GM18502 (cell line): Measurements from ENCODE around the gene PLCB1.

Experiments
- ATAC-seq: cut with Tn5 transposase; IDR thresholded peaks from one replicate; pipeline ENCODE4 v1.9.1; 2021; ENCODE audit warnings: mild to moderate bottlenecking; ENCODE audit not compliant: unreplicated experiment, poor library complexity

Gene PLCB1

DNA sequence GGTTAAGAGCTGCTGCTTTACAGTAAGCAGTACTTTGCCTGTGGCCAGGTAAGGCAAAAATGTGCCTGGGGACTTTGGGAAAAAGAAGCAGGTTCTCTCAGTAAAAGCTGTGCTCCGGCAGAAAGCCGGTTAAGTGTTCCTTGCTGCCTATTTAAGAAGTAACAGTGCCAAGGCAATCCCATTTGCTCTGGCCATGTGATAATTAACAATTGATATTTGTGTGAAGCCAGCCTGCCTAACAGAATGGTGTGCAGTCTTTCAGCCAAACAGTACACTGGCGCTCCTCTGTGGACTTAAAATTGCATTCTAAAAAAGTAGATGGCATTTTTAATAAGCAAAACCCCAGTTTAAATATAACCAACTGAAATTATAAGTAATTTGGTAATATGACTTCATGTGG is 430.3 kb downstream of the PLCB1 start:
- no peak for ATAC-seq

DNA sequence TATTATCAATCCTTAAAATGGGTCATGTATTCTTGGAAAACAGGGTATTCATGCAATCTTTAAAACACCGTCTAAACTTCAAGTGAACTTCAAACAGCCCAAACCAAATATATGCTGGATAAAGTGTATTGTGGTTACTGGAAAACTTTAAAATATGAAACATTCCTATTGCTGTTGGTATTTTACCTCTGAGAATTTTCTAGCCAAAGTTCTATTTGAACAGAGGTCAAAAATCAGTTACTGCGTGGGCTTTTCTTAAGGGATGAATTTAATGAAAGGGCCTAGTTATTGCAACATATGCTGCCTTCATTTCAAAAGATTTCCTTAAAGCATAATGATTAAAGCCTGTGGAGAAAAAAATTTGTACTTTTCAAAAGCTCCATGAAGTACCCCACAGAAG is 436.0 kb downstream of the PLCB1 start:
- ATAC-seq = no peak

DNA sequence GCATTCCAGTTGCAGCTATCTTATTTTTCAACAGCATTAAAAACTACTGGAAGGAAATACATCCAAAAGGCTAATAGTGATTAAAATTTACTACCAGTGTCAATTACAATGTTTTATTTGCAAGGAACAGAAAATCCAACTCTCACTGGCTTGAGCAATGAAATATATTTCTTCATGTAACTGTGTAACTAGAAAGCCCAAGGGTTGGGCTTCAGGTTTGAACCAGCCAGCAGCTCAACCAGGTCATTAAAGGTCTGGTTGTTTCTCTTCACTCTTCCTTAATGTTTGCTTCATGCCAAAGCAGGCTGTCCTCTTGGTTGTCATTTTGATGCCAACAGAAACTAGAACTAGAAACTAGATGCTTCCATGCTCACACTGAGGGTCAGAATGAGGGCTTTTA is 437.7 kb downstream of the PLCB1 start:
- ATAC-seq = no peak

DNA sequence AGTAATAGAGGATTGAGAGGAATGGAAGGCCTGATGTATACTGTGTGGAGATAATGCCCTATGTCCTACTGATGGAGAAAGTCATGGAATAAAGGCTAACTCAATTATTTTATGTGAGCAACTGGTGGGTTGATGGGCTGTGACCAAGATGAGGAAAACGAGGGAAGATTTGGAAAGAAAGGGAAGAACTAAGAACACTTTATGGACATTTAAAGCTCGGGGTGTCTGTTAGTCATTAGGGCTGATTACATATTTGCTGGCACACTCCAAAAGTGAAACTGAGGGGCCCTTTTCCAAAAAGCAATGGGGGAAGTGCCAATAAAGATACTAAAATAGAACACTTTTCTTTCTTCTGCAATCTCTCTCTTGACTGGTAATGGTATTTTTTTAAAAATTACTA is 439.5 kb downstream of the PLCB1 start:
- no peak for ATAC-seq

DNA sequence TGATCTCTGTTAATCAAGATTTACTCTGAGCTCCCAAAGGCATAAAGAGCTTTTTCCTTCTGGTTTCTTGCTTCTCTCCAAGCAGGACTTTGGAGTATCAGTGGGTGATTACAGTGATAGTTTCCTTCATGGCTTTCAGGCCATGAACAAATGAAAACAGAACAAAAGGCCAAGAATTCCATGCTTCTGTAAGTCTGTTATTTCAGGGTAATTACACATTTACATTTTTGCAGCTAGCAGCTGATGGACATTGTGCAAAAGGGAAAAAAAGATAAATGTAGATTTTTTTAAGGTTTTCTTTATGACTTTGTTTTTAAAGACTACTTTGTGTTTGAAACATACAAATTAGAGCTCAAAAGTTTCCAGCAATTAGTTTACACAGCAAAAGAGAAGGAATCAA is 441.6 kb downstream of the PLCB1 start:
- no peak for ATAC-seq

DNA sequence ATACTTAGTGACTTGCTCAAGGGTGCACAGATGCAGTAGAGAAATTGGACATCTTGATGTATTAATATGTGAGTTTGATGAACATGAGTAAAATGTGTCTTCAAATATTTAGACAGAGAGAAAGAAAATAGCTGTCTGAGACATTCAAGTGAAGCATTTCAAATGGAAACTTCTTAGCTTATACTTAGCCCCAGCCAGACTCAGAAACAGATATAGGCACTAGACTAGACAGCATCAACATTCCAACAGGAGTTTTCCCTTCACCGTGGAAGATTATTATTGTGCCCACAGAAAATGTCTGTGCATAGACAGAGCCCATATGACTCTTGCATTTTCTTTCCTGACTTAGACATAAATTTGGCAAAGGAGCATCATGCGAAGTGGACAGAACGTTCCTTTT is 443.0 kb downstream of the PLCB1 start:
- no peak for ATAC-seq

DNA sequence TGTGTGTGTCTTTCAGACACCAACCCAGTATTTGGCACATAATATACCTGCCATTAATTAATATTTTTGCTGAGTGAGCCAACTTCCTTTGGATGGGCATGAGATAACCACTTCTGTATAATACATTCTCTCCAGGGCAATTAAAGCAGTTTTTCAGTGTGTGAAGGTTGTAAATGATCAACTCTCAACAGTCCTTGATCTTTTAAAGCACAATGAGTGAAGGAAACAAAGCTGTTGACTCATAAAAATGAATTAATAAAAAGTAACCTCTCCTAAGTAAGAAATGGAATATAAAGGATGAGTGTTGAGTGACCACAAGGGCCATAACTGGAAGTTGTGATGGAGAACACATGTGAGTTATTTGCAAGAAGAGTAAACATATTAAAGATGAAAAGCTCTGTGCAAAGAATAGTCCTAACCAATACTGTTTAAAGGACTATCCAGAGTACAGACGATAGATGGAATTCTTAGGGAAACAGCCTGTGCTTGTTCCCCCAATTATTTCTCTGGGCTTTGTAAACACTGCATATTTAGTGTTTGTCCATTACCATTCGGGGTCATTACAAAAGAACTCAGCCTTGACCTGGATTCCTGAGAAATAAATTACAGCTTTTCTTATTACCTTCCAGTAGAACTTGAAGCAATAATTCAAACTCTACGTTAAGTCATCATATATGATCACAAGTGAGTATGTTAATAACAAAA is 446.2 kb downstream of the PLCB1 start:
- ATAC-seq = no peak

DNA sequence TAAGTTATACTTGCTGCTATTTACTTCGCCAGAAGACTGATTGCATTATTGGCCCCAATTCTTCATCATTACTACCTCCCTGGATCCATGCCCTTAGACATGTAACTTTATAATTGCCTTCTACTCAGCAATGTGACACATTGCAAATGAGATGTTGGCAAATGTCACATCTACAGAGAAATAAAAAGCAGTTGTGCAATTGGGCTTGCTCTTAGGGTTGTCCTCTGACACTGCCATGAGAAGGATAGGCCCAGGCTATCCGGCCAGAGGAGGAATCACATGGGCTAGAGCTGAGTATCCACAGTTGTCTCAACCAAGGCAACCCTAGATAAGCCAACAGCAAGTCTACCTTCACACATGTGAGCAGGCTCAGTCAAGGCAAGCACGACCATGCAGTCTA is 447.0 kb downstream of the PLCB1 start:
- ATAC-seq = no peak

DNA sequence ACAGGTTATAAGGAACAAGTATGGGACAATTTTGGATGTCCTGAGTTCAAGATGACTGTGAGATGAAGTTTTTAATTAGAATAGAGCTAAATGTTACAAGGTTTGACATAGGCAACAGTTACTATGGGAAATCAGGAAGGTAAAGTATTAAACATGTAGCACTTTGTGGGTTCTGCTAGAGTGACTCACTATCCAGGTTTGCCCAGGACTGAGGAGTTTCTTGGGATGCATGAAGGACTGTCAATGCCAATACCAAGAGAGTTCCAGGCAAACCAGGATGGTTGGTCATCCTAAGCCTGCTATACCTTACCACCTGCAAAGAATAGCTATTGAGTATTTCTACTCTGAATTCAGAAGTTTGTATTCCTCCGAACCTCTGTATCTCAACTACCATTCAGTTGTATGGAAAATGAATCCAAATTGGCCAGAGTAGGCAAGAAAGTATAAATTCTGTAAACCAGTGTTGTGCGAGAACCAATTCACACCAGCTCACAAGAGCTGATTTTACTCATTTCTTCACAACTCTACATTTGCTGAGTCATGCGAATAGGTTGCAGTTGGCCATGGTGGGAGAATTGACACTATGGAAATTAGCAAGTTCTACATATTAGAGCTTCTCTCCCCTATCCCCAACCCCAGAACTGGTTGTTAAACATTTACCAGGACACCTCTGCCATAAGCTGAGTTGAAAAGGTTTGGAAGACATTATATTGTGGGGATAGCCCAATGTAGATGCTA is 449.5 kb downstream of the PLCB1 start:
- no peak for ATAC-seq

DNA sequence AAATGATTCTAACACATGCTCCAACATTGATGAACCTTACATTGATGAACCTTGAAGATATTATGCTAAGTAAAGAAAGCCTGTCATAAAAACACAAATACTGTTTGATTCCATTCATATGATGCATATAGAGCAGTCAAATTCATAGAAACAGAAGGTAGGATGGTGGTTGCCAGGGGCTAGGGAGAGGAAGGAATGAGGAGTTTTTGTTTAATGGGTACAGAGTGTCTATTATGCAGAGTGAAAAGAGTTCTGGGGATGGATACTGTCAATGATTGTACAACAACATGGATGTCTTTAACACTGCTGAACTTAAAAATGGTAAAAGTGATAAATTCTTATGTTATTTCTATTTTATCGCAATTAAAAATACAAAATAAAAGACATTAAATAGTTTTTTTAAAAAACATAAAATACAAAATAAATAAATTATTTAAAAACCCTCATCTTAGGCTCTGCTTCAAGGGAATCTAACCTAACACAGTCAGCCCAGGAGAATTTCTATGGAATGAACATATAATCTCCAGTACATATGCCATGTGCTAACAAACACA is 451.0 kb downstream of the PLCB1 start:
- no peak for ATAC-seq

DNA sequence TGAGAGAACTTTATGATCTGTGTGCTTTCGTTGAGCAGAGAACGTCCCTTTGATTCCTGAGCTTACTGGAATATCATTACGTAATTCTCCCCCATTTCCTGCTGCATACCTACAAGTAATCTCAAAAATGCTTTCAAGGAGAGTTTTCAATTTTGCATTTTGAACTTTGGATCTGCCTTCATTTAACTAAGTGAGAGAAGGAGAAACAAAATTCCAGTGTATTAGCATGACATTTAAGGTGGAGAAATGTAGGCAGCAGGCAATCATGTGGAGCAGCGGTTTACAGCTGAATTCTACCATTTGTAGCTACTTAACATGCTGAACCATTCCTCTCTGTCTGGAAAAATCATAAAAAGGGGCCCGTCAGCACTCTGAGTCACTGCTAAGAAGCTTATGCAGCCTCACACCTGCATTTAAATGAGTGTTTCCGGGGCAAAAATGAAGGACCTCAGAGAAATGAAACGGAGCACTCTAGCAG is 451.5 kb downstream of the PLCB1 start:
- ATAC-seq = no peak

DNA sequence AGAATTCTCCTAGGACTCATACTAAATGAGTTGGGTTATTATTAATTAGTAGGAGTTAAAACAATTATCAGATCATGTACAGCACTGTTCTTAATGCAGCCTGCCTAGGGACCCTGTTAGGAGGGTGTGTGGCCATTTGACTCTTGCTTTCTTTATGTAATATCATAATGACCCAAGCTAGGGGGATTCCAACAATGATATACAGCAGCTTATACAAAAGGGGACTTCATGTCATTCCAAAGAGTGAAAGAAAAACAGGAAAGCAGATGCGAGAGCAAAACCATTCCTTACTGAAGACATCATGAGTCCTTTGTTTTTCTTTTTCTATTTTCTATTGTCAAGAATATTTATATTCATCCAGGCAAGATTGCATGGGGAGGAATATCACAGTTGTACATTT is 455.2 kb downstream of the PLCB1 start:
- ATAC-seq = no peak

DNA sequence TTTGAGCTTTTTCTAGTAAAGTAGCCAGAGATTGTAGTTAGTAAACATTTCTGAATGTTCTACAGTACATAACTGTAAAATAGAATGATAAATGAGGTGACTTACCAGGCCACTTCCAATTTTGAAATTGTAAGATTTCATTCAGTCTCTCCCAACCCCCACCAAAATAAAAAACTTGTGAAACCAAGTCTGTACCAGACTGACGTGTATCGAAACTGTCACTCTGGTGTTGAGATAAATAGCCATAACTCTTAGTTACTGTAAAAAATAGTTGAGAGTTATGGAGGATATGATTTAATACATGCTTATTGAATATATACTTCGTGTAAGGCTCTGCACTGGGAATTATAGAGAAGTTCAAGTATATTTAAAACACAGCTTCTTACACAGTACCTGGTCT is 455.7 kb downstream of the PLCB1 start:
- peak; percentile 75 for ATAC-seq

DNA sequence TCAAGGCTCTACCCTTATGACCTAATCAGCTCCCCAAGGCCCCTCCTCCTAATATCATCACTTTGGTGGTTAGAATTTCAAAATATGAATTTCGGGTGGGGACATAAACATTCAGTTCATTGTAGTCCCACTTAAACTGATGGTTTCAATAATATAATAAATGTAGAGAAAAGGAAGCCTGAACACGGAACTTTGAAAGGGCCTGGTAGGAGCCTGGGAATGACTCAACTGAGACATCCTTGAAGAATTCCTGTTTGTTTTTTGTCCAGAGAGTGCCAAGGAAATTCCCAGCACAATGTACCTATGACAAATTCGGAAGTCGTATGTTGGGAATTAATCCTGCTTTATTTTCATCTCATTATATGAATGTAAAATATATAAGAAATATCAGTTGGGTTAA is 457.9 kb downstream of the PLCB1 start:
- no peak for ATAC-seq

DNA sequence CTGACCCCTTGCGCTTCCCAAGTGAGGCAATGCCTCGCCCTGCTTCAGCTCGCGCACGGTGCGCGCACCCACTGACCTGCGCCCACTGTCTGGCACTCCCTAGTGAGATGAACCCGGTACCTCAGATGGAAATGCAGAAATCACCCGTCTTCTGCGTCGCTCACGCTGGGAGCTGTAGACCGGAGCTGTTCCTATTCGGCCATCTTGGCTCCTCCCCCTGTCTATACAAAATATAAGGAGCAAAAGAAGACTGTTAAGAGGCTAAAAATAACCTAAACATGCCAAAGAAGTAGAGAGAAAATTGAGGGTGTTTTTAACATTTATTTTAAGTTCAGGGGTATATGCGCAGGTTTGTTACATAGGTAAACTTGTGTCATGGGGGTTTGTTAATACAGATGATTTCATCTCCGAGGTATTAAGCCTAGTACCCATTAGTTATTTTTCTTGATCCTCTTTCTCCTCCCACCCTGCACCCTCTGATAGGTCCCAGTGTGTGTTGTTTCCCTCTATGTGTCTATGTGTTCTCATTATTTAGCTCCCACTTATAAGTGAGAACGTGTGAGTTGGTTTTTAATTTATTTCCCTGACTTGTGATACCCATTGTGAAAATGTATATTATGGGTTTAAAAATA is 469.0 kb downstream of the PLCB1 start:
- peak; percentile 16 for ATAC-seq

DNA sequence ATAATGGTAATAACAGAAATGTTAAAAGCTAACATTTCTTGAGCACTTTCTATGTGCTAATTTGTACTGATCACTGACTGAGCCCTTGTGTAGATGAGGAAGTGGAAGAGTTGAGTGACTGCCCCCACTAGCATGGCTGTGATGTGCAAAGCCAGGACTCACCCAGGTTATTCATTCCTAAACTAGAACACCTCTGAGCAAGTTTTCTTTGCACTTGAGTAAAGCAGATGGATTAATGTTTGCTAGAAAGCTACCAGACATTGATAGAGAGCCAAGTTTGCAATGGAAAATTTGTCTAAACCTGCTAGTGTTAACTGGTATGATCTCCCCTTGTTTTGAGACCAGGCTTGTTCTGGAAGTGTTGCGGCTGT is 469.5 kb downstream of the PLCB1 start:
- ATAC-seq = peak; percentile 93

DNA sequence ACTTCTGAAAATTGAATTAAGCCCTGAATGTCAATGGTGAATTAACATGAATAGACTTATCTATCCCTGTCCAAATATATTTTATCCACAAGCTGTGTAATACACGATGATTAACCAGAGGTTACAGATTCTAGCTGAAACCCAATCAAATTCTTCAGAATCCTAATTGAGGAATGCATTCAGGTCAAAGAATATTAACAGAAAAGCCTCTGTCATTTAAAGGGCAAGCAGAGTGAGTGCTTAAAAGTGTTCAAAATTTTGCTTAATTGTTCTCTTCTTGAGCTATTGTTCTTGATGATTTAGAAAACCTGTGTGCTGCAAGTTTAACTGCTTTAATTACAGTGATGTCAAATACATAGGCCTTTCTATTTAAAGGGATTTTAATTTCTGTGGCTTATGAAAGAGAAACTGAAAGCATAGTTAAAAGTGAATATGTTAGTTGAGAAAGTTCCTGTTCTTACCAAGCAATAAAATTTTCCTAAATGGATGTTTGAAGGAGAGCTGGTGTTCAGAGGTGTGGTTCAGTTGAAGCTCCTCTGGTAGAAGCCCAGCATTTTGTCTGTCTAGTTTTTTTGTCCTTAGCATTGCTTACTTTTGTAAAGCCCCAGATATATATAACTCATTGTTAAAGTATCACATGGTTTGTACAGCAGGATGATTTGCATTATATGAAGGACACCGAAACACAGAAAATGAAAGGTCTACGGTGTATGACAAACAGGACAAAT is 470.5 kb downstream of the PLCB1 start:
- peak; percentile 86 for ATAC-seq

DNA sequence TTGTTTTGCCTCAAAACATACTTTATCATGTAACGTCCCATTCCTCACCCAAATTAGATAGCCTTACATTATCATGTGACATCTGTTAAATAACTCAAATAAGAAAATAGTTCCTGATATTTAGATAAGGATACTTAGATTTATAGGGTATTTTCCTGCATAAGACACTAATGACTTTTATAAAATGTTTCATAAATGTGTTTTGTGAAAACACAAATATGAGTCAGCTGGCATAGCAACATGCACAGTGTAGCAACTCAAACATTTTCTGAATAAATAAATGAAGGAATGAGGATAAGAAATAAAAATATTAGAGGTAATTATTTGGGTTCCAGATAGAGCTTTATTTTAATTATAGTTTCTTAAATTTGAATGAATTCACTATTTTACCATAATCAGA is 476.4 kb downstream of the PLCB1 start:
- ATAC-seq = no peak

DNA sequence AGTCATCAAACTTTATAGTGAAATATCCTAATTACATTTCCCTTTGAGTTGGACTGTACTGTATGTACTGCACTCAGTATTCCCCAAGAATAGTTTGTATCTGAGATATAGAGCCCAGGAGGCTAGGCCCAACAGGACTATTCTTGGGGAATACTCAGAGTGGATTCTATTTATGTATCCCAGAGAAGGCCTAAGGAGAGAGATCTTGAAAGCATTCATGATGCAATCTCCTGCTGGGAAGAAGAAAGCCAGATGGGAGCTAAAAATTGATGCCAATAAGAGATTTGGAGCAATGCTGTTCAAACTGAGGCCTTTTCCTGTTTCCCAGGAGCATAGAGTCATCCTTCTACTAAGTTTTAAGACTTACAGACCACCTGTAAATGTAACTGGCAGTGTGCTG is 484.7 kb downstream of the PLCB1 start:
- ATAC-seq = no peak

DNA sequence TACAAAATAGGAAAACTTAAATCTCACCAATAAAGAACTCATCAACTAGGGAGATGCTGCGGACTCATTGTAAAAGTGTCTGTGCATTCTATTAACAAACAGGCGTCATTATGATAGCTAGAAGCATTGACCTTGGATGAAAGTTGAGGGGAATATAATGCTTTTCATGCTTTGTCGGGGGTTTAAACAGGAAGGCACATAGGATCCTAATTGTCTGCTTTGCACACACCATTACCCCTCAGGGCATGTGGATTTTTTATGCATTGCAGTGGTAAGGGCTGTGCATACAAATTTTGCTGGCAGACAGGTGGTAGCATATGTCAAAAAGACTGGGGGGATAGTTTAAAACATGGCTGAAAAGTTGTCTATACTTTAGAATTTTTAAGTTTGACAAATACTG is 488.9 kb downstream of the PLCB1 start:
- no peak for ATAC-seq

DNA sequence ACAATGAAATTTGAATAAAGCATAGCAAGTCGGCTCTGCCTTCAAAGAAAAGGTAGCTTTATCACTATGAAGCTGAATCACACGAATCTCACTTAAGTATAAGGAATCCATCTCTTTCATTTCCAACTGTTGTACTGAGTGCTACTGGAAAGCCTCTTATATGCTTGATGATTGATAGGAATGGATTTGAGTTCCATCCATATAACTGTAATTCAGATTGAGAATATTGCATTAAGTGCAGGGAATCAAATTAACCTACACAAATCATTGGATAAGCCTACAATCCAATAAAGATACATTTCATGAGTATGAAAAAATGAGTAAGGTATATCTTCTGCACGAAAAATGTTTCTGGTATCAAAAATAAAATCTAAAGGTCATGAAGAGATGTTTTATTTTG is 492.0 kb downstream of the PLCB1 start:
- no peak for ATAC-seq
